ENCODE data around the gene SULT1C2. TPM values are rescaled to one million over a fixed set of nuclear protein-coding genes. Genes with fewer than 3 reads are reported as not detected.
"Not testable (repeated sequence)": the region's sequence is repeated elsewhere in the genome, so short reads cannot be mapped to it uniquely, and the experiment has no call there.

Gene SULT1C2
- total RNA-seq, 1 experiment from 2014 or later, result 1.6 TPM

GRCh38 chr2:108280466-108280865 lies 8.2 kb upstream of the SULT1C2 start:
- no peak overlapping the region for H3K4me2 ChIP-seq (ENCODE audit: insufficient read depth, insufficient read length, low read length)
- no peaks in the 10 kb centered on the region for H4K20me1 ChIP-seq (ENCODE audit: control insufficient read depth, insufficient read depth, insufficient read length)
- H2AK5ac ChIP-seq (ENCODE audit: insufficient read length, low read length), result no peak overlapping the region
- Mint-ChIP-seq H3K4me1 (no peaks in the 10 kb centered on the region), H3K27me3 (ENCODE audit: low read depth) (no peaks in the 10 kb centered on the region; the same call in 1 of the 2 replicates), H3K4me3 (no peak overlapping the region), H3K27ac (no peak overlapping the region), H3K36me3 (ENCODE audit: insufficient read depth in 1 of 3, low read depth in 3 of 3) (no peaks in the 10 kb centered on the region), H3K9me3 (peaks cover 0 to 2% of the 10 kb centered on the region in 2 experiments; a peak in 2 of 5 replicates)
- H2BK15ac ChIP-seq (ENCODE audit: low read depth, low read length), result no peak overlapping the region
- H3K18ac ChIP-seq (ENCODE audit: insufficient read length, low read depth, low read length), result no peak overlapping the region
- H3K4ac ChIP-seq (ENCODE audit: low read depth, low read length), result no peak overlapping the region
- no peak overlapping the region for H3K9ac ChIP-seq (ENCODE audit: extremely low read depth, insufficient read length, low read length)
- no peaks in the 10 kb centered on the region for H3K23me2 ChIP-seq (ENCODE audit: insufficient read length, low read depth, low read length, poor library complexity, severe bottlenecking)
- H3K56ac ChIP-seq (ENCODE audit: insufficient read length, low read depth, low read length), result no peak overlapping the region
- no peak overlapping the region for H2BK120ac ChIP-seq (ENCODE audit: low read depth, low read length, poor library complexity, severe bottlenecking)
- DNase-seq, result no peak
- H3K14ac ChIP-seq (ENCODE audit: insufficient read depth, low read length), result no peak overlapping the region
- H2BK20ac ChIP-seq (ENCODE audit: low read depth, low read length, poor library complexity, severe bottlenecking), result no peak overlapping the region
- H2BK5ac ChIP-seq (ENCODE audit: insufficient read length, low read length), result no peak overlapping the region
- no peak overlapping the region for H4K8ac ChIP-seq (replicated peaks; ENCODE audit: insufficient read length, low read depth, low read length)
- H3K23ac ChIP-seq (ENCODE audit: insufficient read length, low read depth, low read length), result no peak overlapping the region
- H3K4me1 ChIP-seq (ENCODE audit: insufficient read depth, low read length), result no peaks in the 10 kb centered on the region; the same call in 1 of the 2 replicates
- TF ChIP-seq CTCF (conservative IDR thresholded peaks at IDR 0.05), result no peak
- no peak overlapping the region for H4K91ac ChIP-seq (ENCODE audit: insufficient read length, low read depth, low read length)
- no CpG with 5 or more reads among the region's 3 CpGs for WGBS (ENCODE audit: extremely low coverage, insufficient read length, low lambda C conversion rate)
- H3K27ac ChIP-seq (ENCODE audit: insufficient read length, low read depth, low read length), result no peak overlapping the region
- H2BK12ac ChIP-seq (ENCODE audit: insufficient read length, low read depth, low read length), result no peak overlapping the region
- H2AFZ ChIP-seq (ENCODE audit: low read length), result no peak overlapping the region
- H3T11ph ChIP-seq (ENCODE audit: low read length), result no peak overlapping the region
- H3K79me2 ChIP-seq (ENCODE audit: insufficient read depth, low read length), result no peaks in the 10 kb centered on the region
- H3K79me1 ChIP-seq (ENCODE audit: insufficient read depth, low read depth, low read length, poor library complexity, severe bottlenecking), result no peaks in the 10 kb centered on the region
- no peaks in the 10 kb centered on the region for H3K9me3 ChIP-seq (ENCODE audit: control insufficient read depth, low read depth, low read length)
- H3K27me3 ChIP-seq (ENCODE audit: insufficient read depth, low read length), result no peaks in the 10 kb centered on the region
- no peak overlapping the region for H4K5ac ChIP-seq (ENCODE audit: insufficient read length, low read depth, low read length)

GRCh38 chr2:108284566-108284965 lies 4.1 kb upstream of the SULT1C2 start:
- not testable (repeated sequence) for H3K4me3 Mint-ChIP-seq; H3K27me3 ChIP-seq (ENCODE audit: insufficient read depth, low read length); H3K27ac ChIP-seq (ENCODE audit: insufficient read length, low read depth, low read length); H3K4me1 ChIP-seq (ENCODE audit: insufficient read depth, low read length); H4K20me1 ChIP-seq (ENCODE audit: control insufficient read depth, insufficient read depth, insufficient read length); H3T11ph ChIP-seq (ENCODE audit: low read length); H4K91ac ChIP-seq (ENCODE audit: insufficient read length, low read depth, low read length); H3K9ac ChIP-seq (ENCODE audit: extremely low read depth, insufficient read length, low read length); H2BK5ac ChIP-seq (ENCODE audit: insufficient read length, low read length); DNase-seq; H3K56ac ChIP-seq (ENCODE audit: insufficient read length, low read depth, low read length); H3K23ac ChIP-seq (ENCODE audit: insufficient read length, low read depth, low read length); H2BK20ac ChIP-seq (ENCODE audit: low read depth, low read length, poor library complexity, severe bottlenecking); H2AFZ ChIP-seq (ENCODE audit: low read length); H3K4me2 ChIP-seq (ENCODE audit: insufficient read depth, insufficient read length, low read length); H3K14ac ChIP-seq (ENCODE audit: insufficient read depth, low read length); H3K9me3 ChIP-seq (ENCODE audit: control insufficient read depth, low read depth, low read length); H4K8ac ChIP-seq (replicated peaks; ENCODE audit: insufficient read length, low read depth, low read length); H2BK15ac ChIP-seq (ENCODE audit: low read depth, low read length); H3K27ac Mint-ChIP-seq; H3K27me3 Mint-ChIP-seq (ENCODE audit: low read depth); H3K4ac ChIP-seq (ENCODE audit: low read depth, low read length); H3K79me1 ChIP-seq (ENCODE audit: insufficient read depth, low read depth, low read length, poor library complexity, severe bottlenecking); H3K9me3 Mint-ChIP-seq; H2BK12ac ChIP-seq (ENCODE audit: insufficient read length, low read depth, low read length); H3K36me3 Mint-ChIP-seq (ENCODE audit: insufficient read depth in 1 of 3, low read depth in 3 of 3); H3K23me2 ChIP-seq (ENCODE audit: insufficient read length, low read depth, low read length, poor library complexity, severe bottlenecking); H2BK120ac ChIP-seq (ENCODE audit: low read depth, low read length, poor library complexity, severe bottlenecking); H3K79me2 ChIP-seq (ENCODE audit: insufficient read depth, low read length); H2AK5ac ChIP-seq (ENCODE audit: insufficient read length, low read length); H4K5ac ChIP-seq (ENCODE audit: insufficient read length, low read depth, low read length); H3K18ac ChIP-seq (ENCODE audit: insufficient read length, low read depth, low read length)
- WGBS (ENCODE audit: extremely low coverage, insufficient read length, low lambda C conversion rate), result no CpG with 5 or more reads among the region's 7 CpGs
- H3K4me1 Mint-ChIP-seq, result peaks cover 15 to 18% of the 10 kb centered on the region in 2 experiments

Data from H9 (cell line).